ENCODE measurements around the gene EEPD1. TPM values are rescaled to one million over a fixed set of nuclear protein-coding genes. Genes with fewer than 3 reads are reported as not detected.

EEPD1 gene
- total RNA-seq, 1 experiment from 2014 or later, result 48.0 TPM

DNA sequence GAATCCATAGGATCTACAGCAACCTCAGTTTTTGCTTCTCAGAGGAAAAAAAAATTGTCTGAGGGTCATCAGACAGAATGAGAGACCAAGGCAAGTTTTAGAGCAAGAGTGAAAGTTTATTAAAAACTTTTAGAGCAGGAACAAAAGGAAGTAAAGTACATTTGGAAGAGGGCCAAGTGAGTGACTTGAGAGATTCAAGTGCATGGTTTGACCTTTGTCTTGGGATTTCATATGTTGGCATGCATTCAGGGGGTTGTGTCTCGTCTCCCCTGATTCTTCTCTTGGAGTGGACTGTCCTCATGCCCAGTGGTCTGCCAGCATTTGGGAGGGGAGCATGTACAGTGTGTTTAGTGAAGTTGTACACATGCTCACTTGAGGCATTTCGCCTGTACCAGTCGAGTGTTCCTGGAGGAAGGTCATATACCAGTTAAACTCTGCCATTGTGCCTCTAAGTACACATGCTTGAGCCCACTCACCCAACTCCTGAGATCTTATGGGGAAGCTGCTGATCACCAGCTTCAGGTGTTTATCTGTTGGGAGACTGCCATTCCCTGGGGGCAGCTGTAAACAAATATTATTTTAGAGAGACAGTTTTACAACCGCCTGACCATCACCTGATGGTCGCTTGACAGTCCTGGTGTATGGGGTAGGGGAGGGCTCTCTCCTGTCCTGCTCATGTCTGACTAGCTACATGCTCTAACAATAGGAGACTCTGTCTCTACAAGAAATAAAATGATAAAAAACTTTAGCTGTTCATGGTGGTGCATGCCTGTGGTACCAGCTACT lies 109.4 kb downstream of the EEPD1 start:
- Histone ChIP-seq H3K27me3 (ENCODE audit: control insufficient read depth, insufficient read depth, low read length) (no peaks in the 10 kb centered on the region), H3K9me3 (ENCODE audit: control insufficient read depth, insufficient read depth, low read depth, low read length) (no peaks in the 10 kb centered on the region), H3K27ac (ENCODE audit: low read length) (peak overlapping the region; percentile 72), H3K36me3 (ENCODE audit: control insufficient read depth, insufficient read depth, low read length) (no peaks in the 10 kb centered on the region), H3K4me3 (ENCODE audit: low read depth in 2 of 2, low read length in 2 of 2) (no peak overlapping the region), H3K4me1 (ENCODE audit: control insufficient read depth, insufficient read depth, low read length) (peaks cover 87% of the 10 kb centered on the region)
- TF ChIP-seq POLR2AphosphoS5 (IDR thresholded peaks at IDR 0.05; ENCODE audit: low read depth, low read length) (no peak), SIN3A (IDR thresholded peaks at IDR 0.05; ENCODE audit: borderline replicate concordance, insufficient read depth, low read depth, low read length) (no peak), TCF7L2 (IDR thresholded peaks at IDR 0.05; ENCODE audit: low read depth, low read length) (no peak)
- TF ChIP-seq, protein P1, sequence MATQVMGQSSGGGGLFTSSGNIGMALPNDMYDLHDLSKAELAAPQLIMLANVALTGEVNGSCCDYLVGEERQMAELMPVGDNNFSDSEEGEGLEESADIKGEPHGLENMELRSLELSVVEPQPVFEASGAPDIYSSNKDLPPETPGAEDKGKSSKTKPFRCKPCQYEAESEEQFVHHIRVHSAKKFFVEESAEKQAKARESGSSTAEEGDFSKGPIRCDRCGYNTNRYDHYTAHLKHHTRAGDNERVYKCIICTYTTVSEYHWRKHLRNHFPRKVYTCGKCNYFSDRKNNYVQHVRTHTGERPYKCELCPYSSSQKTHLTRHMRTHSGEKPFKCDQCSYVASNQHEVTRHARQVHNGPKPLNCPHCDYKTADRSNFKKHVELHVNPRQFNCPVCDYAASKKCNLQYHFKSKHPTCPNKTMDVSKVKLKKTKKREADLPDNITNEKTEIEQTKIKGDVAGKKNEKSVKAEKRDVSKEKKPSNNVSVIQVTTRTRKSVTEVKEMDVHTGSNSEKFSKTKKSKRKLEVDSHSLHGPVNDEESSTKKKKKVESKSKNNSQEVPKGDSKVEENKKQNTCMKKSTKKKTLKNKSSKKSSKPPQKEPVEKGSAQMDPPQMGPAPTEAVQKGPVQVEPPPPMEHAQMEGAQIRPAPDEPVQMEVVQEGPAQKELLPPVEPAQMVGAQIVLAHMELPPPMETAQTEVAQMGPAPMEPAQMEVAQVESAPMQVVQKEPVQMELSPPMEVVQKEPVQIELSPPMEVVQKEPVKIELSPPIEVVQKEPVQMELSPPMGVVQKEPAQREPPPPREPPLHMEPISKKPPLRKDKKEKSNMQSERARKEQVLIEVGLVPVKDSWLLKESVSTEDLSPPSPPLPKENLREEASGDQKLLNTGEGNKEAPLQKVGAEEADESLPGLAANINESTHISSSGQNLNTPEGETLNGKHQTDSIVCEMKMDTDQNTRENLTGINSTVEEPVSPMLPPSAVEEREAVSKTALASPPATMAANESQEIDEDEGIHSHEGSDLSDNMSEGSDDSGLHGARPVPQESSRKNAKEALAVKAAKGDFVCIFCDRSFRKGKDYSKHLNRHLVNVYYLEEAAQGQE (IDR thresholded peaks at IDR 0.05; ENCODE audit: insufficient read depth in 1 of 2, low read depth in 2 of 2, low read length in 1 of 2), result no peak
- TF ChIP-seq, protein P2, sequence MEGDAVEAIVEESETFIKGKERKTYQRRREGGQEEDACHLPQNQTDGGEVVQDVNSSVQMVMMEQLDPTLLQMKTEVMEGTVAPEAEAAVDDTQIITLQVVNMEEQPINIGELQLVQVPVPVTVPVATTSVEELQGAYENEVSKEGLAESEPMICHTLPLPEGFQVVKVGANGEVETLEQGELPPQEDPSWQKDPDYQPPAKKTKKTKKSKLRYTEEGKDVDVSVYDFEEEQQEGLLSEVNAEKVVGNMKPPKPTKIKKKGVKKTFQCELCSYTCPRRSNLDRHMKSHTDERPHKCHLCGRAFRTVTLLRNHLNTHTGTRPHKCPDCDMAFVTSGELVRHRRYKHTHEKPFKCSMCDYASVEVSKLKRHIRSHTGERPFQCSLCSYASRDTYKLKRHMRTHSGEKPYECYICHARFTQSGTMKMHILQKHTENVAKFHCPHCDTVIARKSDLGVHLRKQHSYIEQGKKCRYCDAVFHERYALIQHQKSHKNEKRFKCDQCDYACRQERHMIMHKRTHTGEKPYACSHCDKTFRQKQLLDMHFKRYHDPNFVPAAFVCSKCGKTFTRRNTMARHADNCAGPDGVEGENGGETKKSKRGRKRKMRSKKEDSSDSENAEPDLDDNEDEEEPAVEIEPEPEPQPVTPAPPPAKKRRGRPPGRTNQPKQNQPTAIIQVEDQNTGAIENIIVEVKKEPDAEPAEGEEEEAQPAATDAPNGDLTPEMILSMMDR (IDR thresholded peaks at IDR 0.05), result no peak
- intact Hi-C loops (cut with micrococcal nuclease; ENCODE audit: unreplicated experiment), result no loop called here
- ATAC-seq (no peak), DNase-seq (ENCODE audit: low read depth, low spot score) (no peak)
- CTCF ChIA-PET, result interaction anchor here (1.1 kb wide), 1 partner anchor 14 kb away, joined by 3 read pairs; no protein-coding TSS in a partner anchor
- in situ Hi-C loops (cut with HindIII; ENCODE audit: low pct_unique_long_range_greater_than_20kb, low sequenced_read_pairs), result no loop called here
- no TSS peak for BruUV-seq (replicated peaks)
- POLR2A ChIA-PET, result no interaction called here

DNA sequence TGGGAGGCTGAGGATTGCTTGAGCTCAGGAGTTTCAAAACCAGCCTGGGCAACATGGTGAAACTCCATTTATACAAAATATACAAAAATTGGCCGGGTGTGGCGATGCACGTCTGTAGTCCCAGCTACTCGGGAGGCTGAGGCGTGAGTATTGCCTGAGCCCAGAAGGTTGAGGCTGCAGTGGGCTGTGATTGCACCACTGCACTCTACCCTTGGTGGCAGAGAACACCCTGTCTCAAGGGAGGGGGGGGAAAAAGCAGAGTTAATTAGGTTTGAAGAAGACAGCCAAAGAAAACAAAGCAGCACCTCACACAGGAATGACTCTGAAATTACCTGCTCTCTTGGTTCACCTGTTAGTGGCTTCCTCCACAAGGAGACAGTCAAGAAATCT lies 110.0 kb downstream of the EEPD1 start:
- Histone ChIP-seq H3K27ac (ENCODE audit: low read length) (peak overlapping the region; percentile 72), H3K36me3 (ENCODE audit: control insufficient read depth, insufficient read depth, low read length) (no peaks in the 10 kb centered on the region), H3K9me3 (ENCODE audit: control insufficient read depth, insufficient read depth, low read depth, low read length) (no peaks in the 10 kb centered on the region), H3K27me3 (ENCODE audit: control insufficient read depth, insufficient read depth, low read length) (no peaks in the 10 kb centered on the region), H3K4me1 (ENCODE audit: control insufficient read depth, insufficient read depth, low read length) (peaks cover 83% of the 10 kb centered on the region), H3K4me3 (ENCODE audit: low read depth in 2 of 2, low read length in 2 of 2) (no peak overlapping the region)
- no TSS peak for BruUV-seq (replicated peaks)
- in situ Hi-C loops (cut with HindIII; ENCODE audit: low pct_unique_long_range_greater_than_20kb, low sequenced_read_pairs) (no loop called here), intact Hi-C loops (cut with micrococcal nuclease; ENCODE audit: unreplicated experiment) (no loop called here)
- ChIA-PET POLR2A (no interaction called here), CTCF (interaction anchor here (1.1 kb wide), 1 partner anchor 14 kb away, joined by 3 read pairs; no protein-coding TSS in a partner anchor)
- ATAC-seq, result no peak
- TF ChIP-seq, protein P1 (IDR thresholded peaks at IDR 0.05; ENCODE audit: insufficient read depth in 1 of 2, low read depth in 2 of 2, low read length in 1 of 2), result no peak
- TF ChIP-seq POLR2AphosphoS5 (IDR thresholded peaks at IDR 0.05; ENCODE audit: low read depth, low read length), result no peak
- no peak for TF ChIP-seq TCF7L2 (IDR thresholded peaks at IDR 0.05; ENCODE audit: low read depth, low read length)
- no peak for TF ChIP-seq SIN3A (IDR thresholded peaks at IDR 0.05; ENCODE audit: borderline replicate concordance, insufficient read depth, low read depth, low read length)
- TF ChIP-seq, protein P2 (IDR thresholded peaks at IDR 0.05), result no peak
- no peak for DNase-seq (ENCODE audit: low read depth, low spot score)

Data from Panc1 (cell line).